B cell (primary cell): Measurements from ENCODE around the gene PHACTR4.
"Not testable (repeated sequence)": the region's sequence is repeated elsewhere in the genome, so short reads cannot be mapped to it uniquely, and the experiment has no call there.

ENCODE experiments used
- CTCF ChIP-seq: fragments of 200-600 bp; IDR thresholded peaks from one replicate; pipeline ENCODE4 v1.8.0; 2022; ENCODE audit warnings: antibody characterized with exemption, mild to moderate bottlenecking
- EZH2 ChIP-seq: IDR thresholded peaks from 2 replicates; pipeline ENCODE4 v1.6.1; 2012; ENCODE audit warnings: borderline replicate concordance, low read depth, mild to moderate bottlenecking, moderate library complexity, low read length; ENCODE audit not compliant: insufficient read depth, poor library complexity, severe bottlenecking

DNA sequence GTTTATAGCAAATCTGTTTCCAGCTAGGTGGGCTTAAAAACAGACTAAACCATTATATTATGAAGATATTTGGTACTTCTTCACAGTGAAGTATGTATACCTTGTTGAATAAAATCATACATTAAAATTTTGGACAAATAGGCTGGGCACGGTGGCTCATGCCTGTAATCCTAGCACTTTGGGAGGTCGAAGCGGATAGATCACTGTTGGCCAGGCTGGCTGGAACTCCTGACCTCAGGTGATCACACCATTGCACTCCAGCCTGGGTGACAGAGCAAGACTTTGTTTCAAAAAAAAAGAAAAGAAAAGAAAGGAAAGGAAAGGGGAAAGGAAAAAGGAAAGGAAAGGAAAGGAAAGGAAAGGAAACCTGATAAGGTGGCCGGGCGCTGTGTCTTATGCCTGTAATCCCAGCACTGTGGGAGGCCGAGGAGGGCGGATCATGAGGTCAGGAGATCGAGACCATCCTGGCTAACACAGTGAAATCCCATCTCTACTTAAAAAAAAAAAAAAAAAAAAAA lies 78.6 kb downstream of the PHACTR4 start:
- TF ChIP-seq CTCF, EZH2: not testable (repeated sequence)
